Stomach (tissue), 4 donors: Measurements from ENCODE around the gene RARG.

ENCODE experiments used
- CTCF ChIP-seq, 7 experiments: fragments of 450-650 bp in 4 of 7; fragments of 200-600 bp in 3 of 7; sonication (generic) in 3 of 7; IDR thresholded peaks; one replicate each; pipeline ENCODE4 v1.5.1; 2016 to 2019; ENCODE audit warnings: antibody characterized with exemption in 7 of 7, control low read depth in 2 of 7, mild to moderate bottlenecking in 1 of 7
- POLR2A ChIP-seq, 4 donors: fragments of 450-650 bp; IDR thresholded peaks; one replicate each; pipeline ENCODE4 v1.6.1; 2016; ENCODE audit warnings: antibody characterized with exemption in 4 of 4, control low read depth in 2 of 4, mild to moderate bottlenecking in 1 of 4, moderate library complexity in 1 of 4

GRCh38 chr12:53160673-53161072, 71.3 kb downstream of the RARG start:
- TF ChIP-seq CTCF (IDR thresholded peaks at IDR 0.05) (no peak), POLR2A (IDR thresholded peaks at IDR 0.05) (no peak)
